ENCODE results near the gene EFEMP1. TPM values are rescaled to one million over a fixed set of nuclear protein-coding genes. Genes with fewer than 3 reads are reported as not detected.
A peak's percentile ranks its signal among the peaks of the same experiment; 100 is the strongest.

EFEMP1 gene
- not detected for total RNA-seq (2013)
- polyA plus RNA-seq, result not detected
- not detected in 2 replicates for polyA minus RNA-seq
- 0 to 1.5 (median 0.08) reads per million in 11 experiments for total RNA-seq

DNA sequence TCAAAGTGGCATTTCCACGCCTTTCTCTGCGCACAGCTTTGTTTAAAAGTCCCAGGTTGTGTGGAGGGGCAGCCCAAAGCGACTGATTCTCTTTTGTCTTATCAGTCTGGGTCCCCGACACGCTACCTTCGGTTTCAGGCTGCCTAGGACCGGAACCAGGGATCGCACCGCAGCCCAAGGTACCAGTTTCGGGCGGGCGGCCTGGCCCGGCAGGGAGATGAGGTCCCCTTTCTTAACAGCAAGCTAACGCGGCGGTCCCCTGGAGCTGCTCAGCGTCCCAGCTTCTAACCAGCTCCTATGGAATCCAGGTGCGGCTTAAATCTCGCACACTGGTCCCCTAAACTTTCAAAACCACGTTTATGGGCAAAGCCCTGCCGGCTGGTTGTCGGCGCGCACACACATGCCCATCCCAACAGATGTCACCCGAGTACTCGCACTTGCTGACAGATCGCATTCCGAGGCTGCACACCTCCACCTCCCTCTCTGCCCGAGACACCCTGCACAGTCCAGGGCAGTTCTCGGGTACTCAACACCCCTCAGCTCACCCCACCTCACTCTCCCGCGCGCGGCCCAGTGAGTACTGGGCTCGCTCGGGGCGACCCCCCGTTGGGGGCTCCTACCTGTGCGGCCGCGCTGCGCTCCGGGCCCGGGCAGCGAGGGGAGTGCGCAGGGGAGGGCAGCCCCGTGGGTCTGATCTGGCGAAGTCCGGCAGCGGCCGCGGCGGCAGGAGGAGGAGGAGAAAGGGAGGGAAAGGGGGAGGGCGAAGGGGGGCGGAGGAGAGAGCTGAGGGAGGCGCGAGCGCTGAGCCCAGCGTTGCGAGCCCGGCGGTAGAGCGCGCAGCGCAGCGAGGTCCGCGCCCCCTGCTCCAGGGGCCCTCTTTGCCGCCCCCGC lies at the start of gene EFEMP1:
EFEMP1 (minus strand) TSS at position 692 of the 891 bp plus-strand sequence. CDS start 1,342 bp downstream, outside the sequence.
- Mint-ChIP-seq H3K9me3 (peaks cover 0 to 4% (median 0%) of the 10 kb centered on the region in 7 donors), H3K27ac (no peak within 1 kb of the TSS), H3K36me3 (no peaks in the 10 kb centered on the region), H3K27me3 (ENCODE audit: low read depth in 3 of 3) (peaks cover 33 to 46% (median 42%) of the 10 kb centered on the region in 3 donors), H3K4me1 (peaks cover 3% of the 10 kb centered on the region), H3K4me3 (peak within 1 kb of the TSS in 1 of 2 donors; percentile 87)
- intact Hi-C loops (cut with micrococcal nuclease), result no loop called here
- H2AFZ ChIP-seq (ENCODE audit: insufficient read depth, low read depth, low read length, poor library complexity, severe bottlenecking), result no peak within 1 kb of the TSS
- no peak within 1 kb of the TSS for H3K27ac ChIP-seq (ENCODE audit: low read depth in 1 of 2, low read length in 2 of 2)
- no peaks in the 10 kb centered on the region for H3K79me2 ChIP-seq (ENCODE audit: insufficient read depth, low read length)
- H3K4me2 ChIP-seq (replicated peaks; ENCODE audit: extremely low read depth, low read length, poor library complexity, severe bottlenecking), result no peak within 1 kb of the TSS
- TF ChIP-seq, protein P1, sequence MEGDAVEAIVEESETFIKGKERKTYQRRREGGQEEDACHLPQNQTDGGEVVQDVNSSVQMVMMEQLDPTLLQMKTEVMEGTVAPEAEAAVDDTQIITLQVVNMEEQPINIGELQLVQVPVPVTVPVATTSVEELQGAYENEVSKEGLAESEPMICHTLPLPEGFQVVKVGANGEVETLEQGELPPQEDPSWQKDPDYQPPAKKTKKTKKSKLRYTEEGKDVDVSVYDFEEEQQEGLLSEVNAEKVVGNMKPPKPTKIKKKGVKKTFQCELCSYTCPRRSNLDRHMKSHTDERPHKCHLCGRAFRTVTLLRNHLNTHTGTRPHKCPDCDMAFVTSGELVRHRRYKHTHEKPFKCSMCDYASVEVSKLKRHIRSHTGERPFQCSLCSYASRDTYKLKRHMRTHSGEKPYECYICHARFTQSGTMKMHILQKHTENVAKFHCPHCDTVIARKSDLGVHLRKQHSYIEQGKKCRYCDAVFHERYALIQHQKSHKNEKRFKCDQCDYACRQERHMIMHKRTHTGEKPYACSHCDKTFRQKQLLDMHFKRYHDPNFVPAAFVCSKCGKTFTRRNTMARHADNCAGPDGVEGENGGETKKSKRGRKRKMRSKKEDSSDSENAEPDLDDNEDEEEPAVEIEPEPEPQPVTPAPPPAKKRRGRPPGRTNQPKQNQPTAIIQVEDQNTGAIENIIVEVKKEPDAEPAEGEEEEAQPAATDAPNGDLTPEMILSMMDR (IDR thresholded peaks at IDR 0.05), result no peak
- no peaks in the 10 kb centered on the region for H3K36me3 ChIP-seq (replicated peaks in 1 of 2; ENCODE audit: control insufficient read depth in 1 of 2, insufficient read depth in 2 of 2, low read length in 2 of 2)
- no peak within 1 kb of the TSS for H3K9ac ChIP-seq (ENCODE audit: insufficient read depth, low read length, poor library complexity, severe bottlenecking)
- DNase-seq, result no peak
- H3K27me3 ChIP-seq (ENCODE audit: control insufficient read depth in 2 of 2, insufficient read depth in 2 of 2, low read length in 2 of 2), result peaks cover 48 to 51% of the 10 kb centered on the region in 2 donors
- H3K4me1 ChIP-seq (ENCODE audit: control insufficient read depth in 1 of 2, insufficient read depth in 2 of 2, low read length in 2 of 2), result no peaks in the 10 kb centered on the region
- 2% methylated on average over 64 of the region's 70 CpGs for WGBS (ENCODE audit: insufficient coverage)
- H4K20me1 ChIP-seq (ENCODE audit: insufficient read depth, low read length), result no peaks in the 10 kb centered on the region
- H3K9me3 ChIP-seq (replicated peaks in 1 of 2; ENCODE audit: control insufficient read depth in 1 of 2, insufficient read depth in 1 of 2, low read length in 2 of 2), result peaks cover 0 to 19% of the 10 kb centered on the region in 2 donors
- H3K4me3 ChIP-seq (replicated peaks in 1 of 3; ENCODE audit: low read depth in 2 of 3, low read length in 3 of 3), result no peak within 1 kb of the TSS

- H3K27me3 ChIP-seq (ENCODE audit: control insufficient read depth in 2 of 2, insufficient read depth in 2 of 2, low read length in 2 of 2), result peaks cover 0 to 3% of the 10 kb centered on the region in 2 donors
- no peaks in the 10 kb centered on the region for H3K79me2 ChIP-seq (ENCODE audit: insufficient read depth, low read length)
- H3K4me3 ChIP-seq (replicated peaks in 1 of 3; ENCODE audit: low read depth in 2 of 3, low read length in 3 of 3), result no peak overlapping the region
- intact Hi-C loops (cut with micrococcal nuclease), result no loop called here
- peaks cover 0 to 3% (median 0%) of the 10 kb centered on the region in 7 donors for H3K9me3 Mint-ChIP-seq
- TF ChIP-seq, protein P1 (IDR thresholded peaks at IDR 0.05), result no peak
- no peaks in the 10 kb centered on the region for H4K20me1 ChIP-seq (ENCODE audit: insufficient read depth, low read length)
- no peak overlapping the region for H3K4me2 ChIP-seq (replicated peaks; ENCODE audit: extremely low read depth, low read length, poor library complexity, severe bottlenecking)
- WGBS (ENCODE audit: insufficient coverage), result no CpG with 5 or more reads among the region's 2 CpGs
- H3K4me1 ChIP-seq (ENCODE audit: control insufficient read depth in 1 of 2, insufficient read depth in 2 of 2, low read length in 2 of 2), result no peaks in the 10 kb centered on the region
- H2AFZ ChIP-seq (ENCODE audit: insufficient read depth, low read depth, low read length, poor library complexity, severe bottlenecking), result no peak overlapping the region
- no peaks in the 10 kb centered on the region for H3K36me3 ChIP-seq (replicated peaks in 1 of 2; ENCODE audit: control insufficient read depth in 1 of 2, insufficient read depth in 2 of 2, low read length in 2 of 2)
- H3K27ac Mint-ChIP-seq, result no peak overlapping the region
- no peaks in the 10 kb centered on the region for H3K9me3 ChIP-seq (replicated peaks in 1 of 2; ENCODE audit: control insufficient read depth in 1 of 2, insufficient read depth in 1 of 2, low read length in 2 of 2)
- no peak overlapping the region for H3K27ac ChIP-seq (ENCODE audit: low read depth in 1 of 2, low read length in 2 of 2)
- H3K4me3 Mint-ChIP-seq, result no peak overlapping the region
- peaks cover 4 to 11% (median 4%) of the 10 kb centered on the region in 3 donors for H3K27me3 Mint-ChIP-seq (ENCODE audit: low read depth in 3 of 3)
- H3K9ac ChIP-seq (ENCODE audit: insufficient read depth, low read length, poor library complexity, severe bottlenecking), result no peak overlapping the region
- H3K36me3 Mint-ChIP-seq, result no peaks in the 10 kb centered on the region
- no peaks in the 10 kb centered on the region for H3K4me1 Mint-ChIP-seq
- DNase-seq, result no peak
Measured at GRCh38 chr2:55970500-55970899, 46.9 kb upstream of the EFEMP1 start.

All from CD14-positive monocyte (primary cell).